HepG2 (cell line): Measurements from ENCODE around the gene HSPB9. TPM values are rescaled to one million over a fixed set of nuclear protein-coding genes. Genes with fewer than 3 reads are reported as not detected.

ENCODE experiments used
- ATF7-NPFF ChIP-seq: sonication (generic); formaldehyde crosslinking; IDR thresholded peaks from 2 replicates; pipeline ENCODE4 v1.8.1; 2023; ENCODE audit warnings: mild to moderate bottlenecking, low read depth, missing genetic modification reagents, moderate library complexity
- HDAC2 ChIP-seq: sonication (generic); formaldehyde crosslinking; IDR thresholded peaks from 2 replicates; pipeline ENCODE4 v1.4.0; 2020; ENCODE audit warnings: missing genetic modification reagents
- MAX ChIP-seq: IDR thresholded peaks from 2 replicates; pipeline ENCODE4 v1.6.1; 2012; ENCODE audit warnings: inconsistent platforms
- MLX ChIP-seq: IDR thresholded peaks from 2 replicates; pipeline ENCODE4 v1.6.1; 2016
- NCOA2 ChIP-seq: sonication (generic); formaldehyde crosslinking; IDR thresholded peaks from 2 replicates; pipeline ENCODE4 v1.8.0; 2022; ENCODE audit warnings: inconsistent platforms
- NFAT5 ChIP-seq: sonication (generic); formaldehyde crosslinking; IDR thresholded peaks from 2 replicates; pipeline ENCODE4 v1.4.0; 2020; ENCODE audit warnings: missing genetic modification reagents
- PRDM15 ChIP-seq: sonication (generic); formaldehyde crosslinking; IDR thresholded peaks from 2 replicates; pipeline ENCODE4 v1.4.0; 2020; ENCODE audit warnings: missing genetic modification reagents
- SKI ChIP-seq: fragments of 450-650 bp; IDR thresholded peaks from one replicate; pipeline ENCODE4 v1.6.1; 2018; ENCODE audit warnings: mild to moderate bottlenecking; ENCODE audit not compliant: partially characterized antibody
- SMYD3 ChIP-seq: sonication (generic); formaldehyde crosslinking; IDR thresholded peaks from 2 replicates; pipeline ENCODE4 v1.8.1; 2023; ENCODE audit warnings: mild to moderate bottlenecking, missing genetic modification reagents
- ZEB1 ChIP-seq: IDR thresholded peaks from 2 replicates; pipeline ENCODE4 v1.6.1; 2012; ENCODE audit warnings: mild to moderate bottlenecking, low read depth, inconsistent platforms; ENCODE audit not compliant: insufficient replicate concordance
- ZKSCAN5 ChIP-seq: sonication (generic); formaldehyde crosslinking; IDR thresholded peaks from 2 replicates; pipeline ENCODE4 v1.5.1; 2020; ENCODE audit warnings: mild to moderate bottlenecking, missing genetic modification reagents
- ZNF230 ChIP-seq: sonication (generic); formaldehyde crosslinking; IDR thresholded peaks from 2 replicates; pipeline ENCODE4 v1.4.0; 2020; ENCODE audit warnings: mild to moderate bottlenecking, missing genetic modification reagents
- ZNF564 ChIP-seq: sonication (generic); formaldehyde crosslinking; IDR thresholded peaks from 2 replicates; pipeline ENCODE4 v1.8.1; 2023; ENCODE audit warnings: mild to moderate bottlenecking, missing genetic modification reagents
- ZNF710 ChIP-seq: sonication (generic); formaldehyde crosslinking; IDR thresholded peaks from 2 replicates; pipeline ENCODE4 v1.5.0; 2020; ENCODE audit warnings: mild to moderate bottlenecking, missing genetic modification reagents, borderline replicate concordance
- ZNF775 ChIP-seq: sonication (generic); formaldehyde crosslinking; IDR thresholded peaks from 2 replicates; pipeline ENCODE4 v1.4.0; 2020; ENCODE audit warnings: missing genetic modification reagents, mild to moderate bottlenecking, moderate library complexity, borderline replicate concordance
- polyA plus RNA-seq, 8 experiments: library from polyadenylated mRNA; depleted of rRNA in 3 of 8; stranded (reverse) in 7 of 8; unstranded in 1 of 8; fragments of >200 nt; fragmentation: Illumina TruSeq in 4 of 8; extraction: Trizol in 4 of 8; gene quantifications; 2 replicates each; pipeline versions ENCODE4 v1.2.1 to v1.2.3, GENCODE V29; 2011 to 2016; ENCODE audit warnings: low read depth in 4 of 8, missing spikeins in 1 of 8, mixed read lengths in 1 of 8; ENCODE audit not compliant: insufficient read depth in 1 of 8
- total RNA-seq, 5 experiments: library from RNA; depleted of rRNA; stranded (reverse); fragments of >200 nt; fragmentation: Illumina TruSeq; extraction: Trizol; gene quantifications; 2 replicates each; pipeline ENCODE4 v1.2.3, GENCODE V29; 2016; ENCODE audit warnings: low read depth in 1 of 5

The HSPB9 gene
- total and polyA plus RNA-seq, 2 of the 13 experiments (the other 11 are each of a cell fraction or from before 2014, with no cell fraction given): 0.05 to 0.24 TPM

GRCh38 chr17:42135664-42136653, 13.4 kb downstream of the HSPB9 start (continued):
- TF ChIP-seq ATF7-NPFF (CRISPR knock-in tag): 0 out of 2 replicates have a peak, but pooled peaks have one; percentile 27
- no peak for TF ChIP-seq PRDM15 (CRISPR knock-in tag)
- TF ChIP-seq MLX: peak; percentile 66
- no peak for TF ChIP-seq ZNF230
- TF ChIP-seq ZNF564: no peak
- peak; percentile 41 for TF ChIP-seq ZEB1
- TF ChIP-seq NFAT5 (CRISPR knock-in tag): no peak
- TF ChIP-seq SKI: peak; percentile 90
- TF ChIP-seq SMYD3 (CRISPR knock-in tag): no peak
- TF ChIP-seq NCOA2 (CRISPR knock-in tag): peak; percentile 50; the same call in 1 of the 2 replicates
- peak; percentile 41; the same call in 1 of the 2 replicates for TF ChIP-seq MAX
- TF ChIP-seq HDAC2: peak; percentile 78
- TF ChIP-seq ZKSCAN5: no peak
- TF ChIP-seq ZNF775 (CRISPR knock-in tag): no peak
- TF ChIP-seq ZNF710 (CRISPR knock-in tag): peak; percentile 35; the same call in 1 of the 2 replicates
